Measurements from ENCODE around the gene TEAD1.

The TEAD1 gene

DNA sequence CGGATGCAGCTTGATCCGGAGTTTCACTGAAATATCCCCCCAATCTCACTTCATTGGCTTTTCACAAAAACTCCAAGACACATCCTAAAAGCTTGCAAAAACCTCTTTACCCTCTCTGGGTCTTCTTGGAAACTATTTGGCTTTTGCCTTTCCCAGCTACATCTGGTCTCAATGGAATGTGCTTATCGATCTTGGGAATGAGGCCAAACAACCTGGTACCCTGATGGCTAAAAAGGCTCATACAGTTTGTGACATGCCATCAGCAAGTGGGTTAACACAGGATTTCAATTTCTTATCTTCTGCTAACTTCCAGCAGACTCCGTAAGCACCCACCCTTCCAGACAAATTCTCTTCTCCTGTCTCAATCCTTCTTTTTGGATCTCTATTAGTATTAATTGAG is 45.9 kb upstream of the TEAD1 start:
- Histone ChIP-seq H3K9me3 (replicated peaks; ENCODE audit: insufficient read depth, low read length) (no peaks in the 10 kb centered on the region), H3K9ac (ENCODE audit: low read length) (no peak overlapping the region), H3K9me2 (replicated peaks; ENCODE audit: insufficient read depth, low read length) (no peaks in the 10 kb centered on the region), H3F3A (ENCODE audit: insufficient read depth, low read length) (no peaks in the 10 kb centered on the region), H3K4me2 (ENCODE audit: low read depth, low read length) (no peak overlapping the region), H3K27ac (ENCODE audit: low read length) (no peak overlapping the region), H3K79me2 (ENCODE audit: low read length) (no peaks in the 10 kb centered on the region), H2AFZ (ENCODE audit: low read length) (no peak overlapping the region), H3K4me3 (ENCODE audit: low read length) (no peak overlapping the region), H3K27me3 (replicated peaks; ENCODE audit: insufficient read depth, low read length) (no peaks in the 10 kb centered on the region), H4K20me1 (ENCODE audit: insufficient read depth, low read length) (no peaks in the 10 kb centered on the region), H3K36me3 (replicated peaks; ENCODE audit: insufficient read depth, low read length) (no peaks in the 10 kb centered on the region), H3K4me1 (ENCODE audit: low read length) (no peaks in the 10 kb centered on the region)
- no peak for DNase-seq
- no peak for TF ChIP-seq EZH2 (optimal IDR thresholded peaks at IDR 0.05; ENCODE audit: low read depth, low read length)

DNA sequence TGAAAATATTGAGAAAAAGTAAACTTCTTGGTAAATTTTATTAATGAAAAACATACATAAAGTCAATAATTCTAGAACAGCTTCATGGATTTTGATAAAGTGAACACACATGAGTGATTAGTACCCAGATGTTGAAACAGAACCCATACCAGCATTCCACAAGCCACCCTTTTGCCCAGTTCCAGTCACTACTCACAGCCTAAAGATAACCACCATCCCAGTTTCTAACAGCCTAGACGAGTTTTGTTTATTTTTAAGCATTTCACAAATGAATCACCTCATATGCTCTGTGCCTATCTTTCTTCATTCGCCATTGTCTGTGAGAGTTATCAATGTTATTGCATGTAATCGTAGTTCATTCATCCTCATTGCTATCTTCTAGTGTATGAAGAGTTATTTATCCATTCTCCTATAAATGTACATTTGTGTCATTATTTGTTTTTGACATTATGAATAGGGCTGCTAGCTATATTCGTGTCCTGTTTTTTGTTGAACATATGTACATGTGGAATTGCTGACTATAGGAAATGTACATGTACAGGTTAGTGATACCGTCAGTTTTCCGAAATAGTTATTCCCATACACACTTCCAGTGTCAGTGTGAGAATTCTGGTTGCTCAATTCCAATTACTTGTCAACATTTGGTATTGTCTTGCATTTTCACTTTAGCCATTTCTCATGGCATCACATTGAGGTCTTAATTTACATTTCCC is 44.5 kb upstream of the TEAD1 start:
- TF ChIP-seq EZH2phosphoT487 (IDR thresholded peaks at IDR 0.05; ENCODE audit: low read length) (no peak), EZH2 (optimal IDR thresholded peaks at IDR 0.05; ENCODE audit: low read depth, low read length) (no peak)
- TF ChIP-seq, protein P1, sequence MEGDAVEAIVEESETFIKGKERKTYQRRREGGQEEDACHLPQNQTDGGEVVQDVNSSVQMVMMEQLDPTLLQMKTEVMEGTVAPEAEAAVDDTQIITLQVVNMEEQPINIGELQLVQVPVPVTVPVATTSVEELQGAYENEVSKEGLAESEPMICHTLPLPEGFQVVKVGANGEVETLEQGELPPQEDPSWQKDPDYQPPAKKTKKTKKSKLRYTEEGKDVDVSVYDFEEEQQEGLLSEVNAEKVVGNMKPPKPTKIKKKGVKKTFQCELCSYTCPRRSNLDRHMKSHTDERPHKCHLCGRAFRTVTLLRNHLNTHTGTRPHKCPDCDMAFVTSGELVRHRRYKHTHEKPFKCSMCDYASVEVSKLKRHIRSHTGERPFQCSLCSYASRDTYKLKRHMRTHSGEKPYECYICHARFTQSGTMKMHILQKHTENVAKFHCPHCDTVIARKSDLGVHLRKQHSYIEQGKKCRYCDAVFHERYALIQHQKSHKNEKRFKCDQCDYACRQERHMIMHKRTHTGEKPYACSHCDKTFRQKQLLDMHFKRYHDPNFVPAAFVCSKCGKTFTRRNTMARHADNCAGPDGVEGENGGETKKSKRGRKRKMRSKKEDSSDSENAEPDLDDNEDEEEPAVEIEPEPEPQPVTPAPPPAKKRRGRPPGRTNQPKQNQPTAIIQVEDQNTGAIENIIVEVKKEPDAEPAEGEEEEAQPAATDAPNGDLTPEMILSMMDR (IDR thresholded peaks at IDR 0.05; ENCODE audit: low read length) = no peak
- no peak overlapping the region for H2AFZ ChIP-seq (ENCODE audit: low read length)
- H4K20me1 ChIP-seq (ENCODE audit: insufficient read depth, low read length) = no peaks in the 10 kb centered on the region
- H3K36me3 ChIP-seq (replicated peaks; ENCODE audit: insufficient read depth, low read length) = no peaks in the 10 kb centered on the region
- H3K79me2 ChIP-seq (ENCODE audit: low read length) = no peaks in the 10 kb centered on the region
- no peaks in the 10 kb centered on the region for H3K27me3 ChIP-seq (replicated peaks; ENCODE audit: insufficient read depth, low read length)
- no peaks in the 10 kb centered on the region for H3K9me3 ChIP-seq (replicated peaks; ENCODE audit: insufficient read depth, low read length)
- H3K9ac ChIP-seq (ENCODE audit: low read length) = no peak overlapping the region
- no peaks in the 10 kb centered on the region for H3K4me1 ChIP-seq (ENCODE audit: low read length)
- H3K4me2 ChIP-seq (ENCODE audit: low read depth, low read length) = no peak overlapping the region
- DNase-seq = no peak
- H3K4me3 ChIP-seq (ENCODE audit: low read length) = no peak overlapping the region
- no peak overlapping the region for H3K27ac ChIP-seq (ENCODE audit: low read length)
- no peaks in the 10 kb centered on the region for H3K9me2 ChIP-seq (replicated peaks; ENCODE audit: insufficient read depth, low read length)
- H3F3A ChIP-seq (ENCODE audit: insufficient read depth, low read length) = no peaks in the 10 kb centered on the region

- Histone ChIP-seq H3K9ac (ENCODE audit: low read length) (no peak overlapping the region), H3K4me2 (ENCODE audit: low read depth, low read length) (no peak overlapping the region), H3K4me3 (ENCODE audit: low read length) (no peak overlapping the region), H3K27ac (ENCODE audit: low read length) (no peak overlapping the region), H4K20me1 (ENCODE audit: insufficient read depth, low read length) (no peaks in the 10 kb centered on the region), H3K36me3 (replicated peaks; ENCODE audit: insufficient read depth, low read length) (no peaks in the 10 kb centered on the region), H3K27me3 (replicated peaks; ENCODE audit: insufficient read depth, low read length) (no peaks in the 10 kb centered on the region), H3F3A (ENCODE audit: insufficient read depth, low read length) (no peaks in the 10 kb centered on the region), H3K9me2 (replicated peaks; ENCODE audit: insufficient read depth, low read length) (no peaks in the 10 kb centered on the region), H2AFZ (ENCODE audit: low read length) (no peak overlapping the region), H3K4me1 (ENCODE audit: low read length) (no peaks in the 10 kb centered on the region), H3K9me3 (replicated peaks; ENCODE audit: insufficient read depth, low read length) (no peaks in the 10 kb centered on the region), H3K79me2 (ENCODE audit: low read length) (no peaks in the 10 kb centered on the region)
- DNase-seq = no peak
- TF ChIP-seq EZH2 (optimal IDR thresholded peaks at IDR 0.05; ENCODE audit: low read depth, low read length) = no peak
- TF ChIP-seq, protein P1 (IDR thresholded peaks at IDR 0.05; ENCODE audit: low read length) = no peak
- TF ChIP-seq EZH2phosphoT487 (IDR thresholded peaks at IDR 0.05; ENCODE audit: low read length) = no peak
These were observed 42.6 kb upstream of the TEAD1 start for GRCh38 chr11:12631651-12632050.

DNA sequence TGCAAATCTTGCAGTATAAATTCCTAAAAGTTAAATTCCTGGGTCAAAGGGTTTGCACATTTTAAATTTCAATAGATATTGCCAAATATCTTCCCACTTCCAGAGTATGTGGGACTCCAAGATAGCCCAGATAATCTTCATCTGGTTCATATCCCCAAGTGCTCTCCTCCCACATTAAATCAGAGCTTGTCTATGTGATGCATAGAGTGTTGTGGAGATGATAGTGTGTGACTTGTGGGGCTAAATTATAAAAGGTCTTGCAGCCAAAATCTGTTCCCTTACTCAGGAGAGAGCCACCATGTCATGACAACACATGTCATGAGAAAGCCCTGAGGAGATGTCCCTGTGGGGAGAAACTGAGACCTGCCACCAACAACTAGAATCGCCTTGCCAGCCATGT is 39.9 kb upstream of the TEAD1 start:
- Histone ChIP-seq H3K4me1 (ENCODE audit: low read length) (no peaks in the 10 kb centered on the region), H3K36me3 (replicated peaks; ENCODE audit: insufficient read depth, low read length) (no peaks in the 10 kb centered on the region), H4K20me1 (ENCODE audit: insufficient read depth, low read length) (no peaks in the 10 kb centered on the region), H3K4me2 (ENCODE audit: low read depth, low read length) (no peak overlapping the region), H3K27me3 (replicated peaks; ENCODE audit: insufficient read depth, low read length) (no peaks in the 10 kb centered on the region), H3F3A (ENCODE audit: insufficient read depth, low read length) (no peaks in the 10 kb centered on the region), H2AFZ (ENCODE audit: low read length) (no peak overlapping the region), H3K27ac (ENCODE audit: low read length) (no peak overlapping the region), H3K9me2 (replicated peaks; ENCODE audit: insufficient read depth, low read length) (no peaks in the 10 kb centered on the region), H3K9ac (ENCODE audit: low read length) (no peak overlapping the region), H3K9me3 (replicated peaks; ENCODE audit: insufficient read depth, low read length) (no peaks in the 10 kb centered on the region), H3K79me2 (ENCODE audit: low read length) (no peaks in the 10 kb centered on the region), H3K4me3 (ENCODE audit: low read length) (no peak overlapping the region)
- DNase-seq = no peak
- no peak for TF ChIP-seq EZH2 (optimal IDR thresholded peaks at IDR 0.05; ENCODE audit: low read depth, low read length)
- no peak for TF ChIP-seq EZH2phosphoT487 (IDR thresholded peaks at IDR 0.05; ENCODE audit: low read length)
- TF ChIP-seq, protein P1 (IDR thresholded peaks at IDR 0.05; ENCODE audit: low read length) = no peak
